Keratinocyte (primary cell): Measurements from ENCODE around the gene ETNK1.

Experiments
- CTCF ChIP-seq, 3 experiments: IDR thresholded peaks in 1 of 3; conservative IDR thresholded peaks in 1 of 3; optimal IDR thresholded peaks in 1 of 3; 2 replicates in 2 of 3; 3 replicates in 1 of 3; pipeline versions ENCODE3 to v1.5.1; 2011; ENCODE audit warnings: low read length in 3 of 3, mild to moderate bottlenecking in 3 of 3, moderate library complexity in 2 of 3, control low read depth in 1 of 3, inconsistent platforms in 1 of 3; ENCODE audit not compliant: insufficient read depth in 2 of 3; ENCODE audit errors: extremely low read depth in 1 of 3
- EZH2 ChIP-seq: IDR thresholded peaks from one replicate; pipeline ENCODE4 v1.6.1; 2012; ENCODE audit warnings: inconsistent platforms, mild to moderate bottlenecking, low read length, moderate library complexity

- TF ChIP-seq CTCF (optimal IDR thresholded peaks at IDR 0.05 in 1 of 3, IDR thresholded peaks at IDR 0.05 in 1 of 3, conservative IDR thresholded peaks at IDR 0.05 in 1 of 3; ENCODE audit: extremely low read depth in 1 of 3, insufficient read depth in 2 of 3, low read length in 3 of 3) (no peak), EZH2 (no peak)
Observed at GRCh38 chr12:22686193-22686592, 61.2 kb downstream of the ETNK1 start.
